ENCODE measurements around the gene CADM2.

Gene CADM2

GRCh38 chr3:85475346-85475745 is 516.6 kb downstream of the CADM2 start:
- peak; percentile 5 for DNase-seq (ENCODE audit: low read depth)
- TF ChIP-seq, protein P1, sequence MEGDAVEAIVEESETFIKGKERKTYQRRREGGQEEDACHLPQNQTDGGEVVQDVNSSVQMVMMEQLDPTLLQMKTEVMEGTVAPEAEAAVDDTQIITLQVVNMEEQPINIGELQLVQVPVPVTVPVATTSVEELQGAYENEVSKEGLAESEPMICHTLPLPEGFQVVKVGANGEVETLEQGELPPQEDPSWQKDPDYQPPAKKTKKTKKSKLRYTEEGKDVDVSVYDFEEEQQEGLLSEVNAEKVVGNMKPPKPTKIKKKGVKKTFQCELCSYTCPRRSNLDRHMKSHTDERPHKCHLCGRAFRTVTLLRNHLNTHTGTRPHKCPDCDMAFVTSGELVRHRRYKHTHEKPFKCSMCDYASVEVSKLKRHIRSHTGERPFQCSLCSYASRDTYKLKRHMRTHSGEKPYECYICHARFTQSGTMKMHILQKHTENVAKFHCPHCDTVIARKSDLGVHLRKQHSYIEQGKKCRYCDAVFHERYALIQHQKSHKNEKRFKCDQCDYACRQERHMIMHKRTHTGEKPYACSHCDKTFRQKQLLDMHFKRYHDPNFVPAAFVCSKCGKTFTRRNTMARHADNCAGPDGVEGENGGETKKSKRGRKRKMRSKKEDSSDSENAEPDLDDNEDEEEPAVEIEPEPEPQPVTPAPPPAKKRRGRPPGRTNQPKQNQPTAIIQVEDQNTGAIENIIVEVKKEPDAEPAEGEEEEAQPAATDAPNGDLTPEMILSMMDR (conservative IDR thresholded peaks at IDR 0.05; ENCODE audit: low read depth, low read length) = no peak
- no peak overlapping the region for H3K4me3 ChIP-seq (ENCODE audit: low read depth, low read length)

- H3K4me3 ChIP-seq (ENCODE audit: low read depth, low read length) = no peak overlapping the region
- no peak for DNase-seq (ENCODE audit: low read depth)
- TF ChIP-seq, protein P1 (conservative IDR thresholded peaks at IDR 0.05; ENCODE audit: low read depth, low read length) = no peak
Measured at GRCh38 chr3:85476891-85477495, 518.2 kb downstream of the CADM2 start.

DNA sequence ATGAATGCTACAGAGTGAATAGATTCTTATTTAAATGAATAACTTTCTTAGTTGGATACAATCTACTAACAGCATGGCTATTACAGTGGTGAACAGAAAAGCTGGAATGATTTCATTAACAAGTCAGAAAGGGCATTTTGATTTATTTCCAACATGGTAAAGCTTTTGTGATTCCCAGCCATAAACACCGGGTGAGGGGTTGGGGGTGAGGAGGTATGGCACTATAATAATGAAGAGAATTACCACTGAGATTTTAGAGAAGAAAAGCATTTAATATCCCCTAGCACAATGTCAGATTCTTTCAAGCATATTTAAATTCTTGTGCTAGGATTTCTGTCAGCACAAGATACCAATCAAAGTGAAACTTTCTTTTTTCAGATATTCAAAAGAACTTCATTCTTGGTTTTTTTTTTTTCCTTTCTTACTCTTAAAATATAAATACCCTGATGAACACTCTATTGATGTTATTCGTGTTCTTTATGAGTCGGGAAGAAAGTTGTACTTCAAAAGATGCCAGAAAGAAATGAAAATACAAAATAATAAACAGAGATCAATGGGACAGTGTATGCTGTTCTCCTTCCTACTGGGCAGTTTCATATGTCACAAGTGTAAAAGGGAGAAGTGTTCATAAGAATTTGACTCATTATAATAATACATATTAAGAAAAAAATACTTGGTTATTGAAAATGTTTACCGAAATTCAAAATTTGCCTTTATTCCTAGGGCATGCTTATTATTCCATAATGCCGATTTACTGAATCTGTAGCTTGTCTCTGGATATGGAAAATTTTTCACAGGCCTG is 522.8 kb downstream of the CADM2 start:
- peak; percentile 22 for DNase-seq (ENCODE audit: low read depth)
- TF ChIP-seq, protein P1 (conservative IDR thresholded peaks at IDR 0.05; ENCODE audit: low read depth, low read length) = no peak
- no peak overlapping the region for H3K4me3 ChIP-seq (ENCODE audit: low read depth, low read length)

GRCh38 chr3:85482213-85482490 is 523.4 kb downstream of the CADM2 start:
- peak; percentile 20 for DNase-seq (ENCODE audit: low read depth)
- TF ChIP-seq, protein P1 (conservative IDR thresholded peaks at IDR 0.05; ENCODE audit: low read depth, low read length) = no peak
- H3K4me3 ChIP-seq (ENCODE audit: low read depth, low read length) = no peak overlapping the region

GRCh38 chr3:85483986-85484385 is 525.2 kb downstream of the CADM2 start:
- DNase-seq (ENCODE audit: low read depth) = no peak
- no peak overlapping the region for H3K4me3 ChIP-seq (ENCODE audit: low read depth, low read length)
- TF ChIP-seq, protein P1 (conservative IDR thresholded peaks at IDR 0.05; ENCODE audit: low read depth, low read length) = no peak

GRCh38 chr3:85487375-85487774 is 528.6 kb downstream of the CADM2 start:
- DNase-seq (ENCODE audit: low read depth) = no peak
- TF ChIP-seq, protein P1 (conservative IDR thresholded peaks at IDR 0.05; ENCODE audit: low read depth, low read length) = no peak
- no peak overlapping the region for H3K4me3 ChIP-seq (ENCODE audit: low read depth, low read length)

- TF ChIP-seq, protein P1 (conservative IDR thresholded peaks at IDR 0.05; ENCODE audit: low read depth, low read length) = no peak
- no peak overlapping the region for H3K4me3 ChIP-seq (ENCODE audit: low read depth, low read length)
- no peak for DNase-seq (ENCODE audit: low read depth)
Measured at GRCh38 chr3:85495602-85496001, 536.8 kb downstream of the CADM2 start.

All from choroid plexus epithelial cell (primary cell).